Mesenchymal stem cell (in vitro differentiated cells and primary cell): Measurements from ENCODE around the gene TBXA2R.
"Not testable (repeated sequence)": the region's sequence is repeated elsewhere in the genome, so short reads cannot be mapped to it uniquely, and the experiment has no call there.

Experiments
- DNase-seq: peaks from one replicate; pipeline ENCODE4 v3.0.0-alpha.2; 2013
- H2AFZ ChIP-seq: one replicate; pipeline ENCODE4 v1.6.1; 2013; ENCODE audit warnings: low read depth, mild to moderate bottlenecking, control low read depth, inconsistent platforms, low read length, moderate library complexity
- H2AK5ac ChIP-seq: 2 replicates; pipeline ENCODE4 v1.6.1; 2013; ENCODE audit warnings: low read length, moderate library complexity, mild to moderate bottlenecking, inconsistent platforms; ENCODE audit not compliant: severe bottlenecking
- H2BK120ac ChIP-seq: one replicate; pipeline ENCODE4 v1.6.1; 2013; ENCODE audit warnings: low read depth, mild to moderate bottlenecking, inconsistent platforms, low read length, moderate library complexity
- H2BK12ac ChIP-seq, 2 experiments: one replicate each; pipeline ENCODE4 v1.6.1; 2013; ENCODE audit warnings: inconsistent platforms in 2 of 2, low read length in 2 of 2, mild to moderate bottlenecking in 2 of 2, moderate library complexity in 2 of 2, control low read depth in 1 of 2
- H2BK15ac ChIP-seq: one replicate; pipeline ENCODE4 v1.6.1; 2013; ENCODE audit warnings: mild to moderate bottlenecking, low read depth, inconsistent platforms; ENCODE audit not compliant: poor library complexity, severe bottlenecking
- H2BK5ac ChIP-seq: 2 replicates; pipeline ENCODE4 v1.6.1; 2013; ENCODE audit warnings: low read depth, mild to moderate bottlenecking, low read length, control low read depth, inconsistent platforms; ENCODE audit not compliant: poor library complexity, severe bottlenecking
- H3K14ac ChIP-seq, 2 experiments: one replicate each; pipeline ENCODE4 v1.6.1; 2013; ENCODE audit warnings: inconsistent platforms in 2 of 2, low read length in 2 of 2, control low read depth in 1 of 2, mild to moderate bottlenecking in 1 of 2, moderate library complexity in 1 of 2
- H3K18ac ChIP-seq, 2 experiments: one replicate each; pipeline ENCODE4 v1.6.1; 2013; ENCODE audit warnings: inconsistent platforms in 2 of 2, low read length in 2 of 2, control low read depth in 1 of 2, low read depth in 1 of 2, mild to moderate bottlenecking in 1 of 2
- H3K23ac ChIP-seq, 2 experiments: one replicate each; pipeline ENCODE4 v1.6.1; 2013; ENCODE audit warnings: inconsistent platforms in 2 of 2, low read length in 2 of 2, mild to moderate bottlenecking in 2 of 2, moderate library complexity in 2 of 2, control low read depth in 1 of 2
- H3K27ac ChIP-seq: 2 replicates; pipeline ENCODE4 v1.5.1; 2013; ENCODE audit warnings: mild to moderate bottlenecking, moderate library complexity, low read length, control low read depth, inconsistent platforms; ENCODE audit not compliant: poor library complexity, severe bottlenecking
- H3K27me3 ChIP-seq, 2 experiments: 2 replicates each; pipeline versions ENCODE4 v1.6.1 to v1.7.0; 2013; ENCODE audit warnings: low read length in 2 of 2, mild to moderate bottlenecking in 2 of 2, moderate library complexity in 2 of 2, control low read depth in 1 of 2, inconsistent platforms in 1 of 2; ENCODE audit not compliant: control insufficient read depth in 1 of 2, insufficient read depth in 1 of 2
- H3K36me3 ChIP-seq, 2 experiments: 2 replicates each; pipeline versions ENCODE4 v1.6.1 to v1.7.0; 2013; ENCODE audit warnings: low read length in 2 of 2, control low read depth in 1 of 2, inconsistent platforms in 1 of 2, low read depth in 1 of 2, mild to moderate bottlenecking in 1 of 2; ENCODE audit not compliant: insufficient read depth in 2 of 2, control insufficient read depth in 1 of 2
- H3K4ac ChIP-seq, 2 experiments: one replicate each; pipeline ENCODE4 v1.6.1; 2013; ENCODE audit warnings: inconsistent platforms in 2 of 2, low read length in 2 of 2, mild to moderate bottlenecking in 2 of 2, moderate library complexity in 2 of 2, control low read depth in 1 of 2, low read depth in 1 of 2
- H3K4me1 ChIP-seq: 2 replicates; pipeline ENCODE4 v1.6.1; 2013; ENCODE audit warnings: low read depth, low read length, control low read depth; ENCODE audit not compliant: control insufficient read depth, insufficient read depth
- H3K4me2 ChIP-seq: 2 replicates; pipeline ENCODE4 v1.6.1; 2013; ENCODE audit warnings: low read length, mild to moderate bottlenecking, inconsistent platforms; ENCODE audit not compliant: poor library complexity, severe bottlenecking
- H3K4me3 ChIP-seq, 2 experiments: 2 replicates each; pipeline versions ENCODE4 v1.5.1 to v1.7.0; 2013; ENCODE audit warnings: low read length in 2 of 2, mild to moderate bottlenecking in 2 of 2, control low read depth in 1 of 2, low read depth in 1 of 2; ENCODE audit not compliant: insufficient read depth in 1 of 2
- H3K79me1 ChIP-seq: replicated peaks from 2 replicates; pipeline ENCODE4 v1.6.1; 2013; ENCODE audit warnings: mild to moderate bottlenecking, control low read depth, low read length, inconsistent platforms; ENCODE audit not compliant: poor library complexity, severe bottlenecking
- H3K9ac ChIP-seq: 2 replicates; pipeline ENCODE4 v1.7.0; 2013; ENCODE audit warnings: mild to moderate bottlenecking, low read length, moderate library complexity
- H3K9me3 ChIP-seq: 2 replicates; pipeline ENCODE4 v1.7.0; 2013; ENCODE audit warnings: mild to moderate bottlenecking, low read length; ENCODE audit not compliant: control insufficient read depth
- H4K8ac ChIP-seq: one replicate; pipeline ENCODE4 v1.6.1; 2013; ENCODE audit warnings: inconsistent platforms, mild to moderate bottlenecking, low read length, moderate library complexity
- H4K91ac ChIP-seq: one replicate; pipeline ENCODE4 v1.6.1; 2013; ENCODE audit warnings: mild to moderate bottlenecking, low read length, inconsistent platforms
- WGBS: methylation state at CpG from one replicate; pipeline ENCODE4 v1.1.7; 2013; ENCODE audit warnings: mixed read lengths; 5-methylcytosine and 5-hydroxymethylcytosine counted together

TBXA2R gene

DNA sequence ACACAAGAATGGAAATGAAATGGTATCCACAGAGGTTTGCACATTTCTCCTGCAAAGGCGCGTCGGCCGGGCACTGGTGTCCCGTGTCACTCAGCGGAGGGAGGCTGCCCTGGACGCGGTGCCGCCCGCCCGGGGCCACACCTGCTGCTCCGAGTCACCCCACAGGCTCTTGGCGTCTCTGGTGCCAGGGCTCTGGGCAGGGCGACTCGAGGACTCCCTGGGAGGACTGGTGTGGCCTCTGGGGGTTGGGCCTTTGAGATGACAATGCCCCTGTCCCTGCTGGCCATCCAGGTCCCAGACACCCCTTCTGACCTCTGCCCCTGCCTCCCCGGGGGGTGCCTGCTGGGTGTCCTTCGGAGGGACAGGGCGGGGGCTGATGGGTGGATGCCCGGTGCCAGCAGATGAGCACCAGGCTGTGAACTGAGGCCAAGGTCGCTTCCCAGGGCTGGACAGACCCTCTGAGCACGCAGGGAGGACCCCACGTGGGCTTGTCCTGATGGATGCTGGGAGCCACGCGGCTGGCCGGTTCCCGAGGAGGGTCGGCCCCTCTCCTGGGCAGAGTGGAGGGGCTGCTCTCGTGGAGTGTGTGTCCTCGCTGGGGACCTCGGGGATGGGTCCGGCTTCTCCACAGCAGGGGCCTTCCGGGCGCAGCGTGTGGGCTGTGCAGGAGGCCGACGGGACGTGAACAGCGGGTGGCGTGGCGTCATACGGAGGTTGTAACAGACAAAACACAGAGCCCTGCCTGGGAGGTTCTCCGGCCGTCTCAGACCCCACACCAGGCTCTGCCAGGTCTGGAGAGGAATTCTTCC, 24.6 kb upstream of the TBXA2R start:
- no peak overlapping the region for H3K4me2 ChIP-seq
- no peak overlapping the region for H2BK120ac ChIP-seq
- no peak overlapping the region for H2BK12ac ChIP-seq
- no peak overlapping the region for H3K9ac ChIP-seq
- no peak overlapping the region for H2AK5ac ChIP-seq
- no peaks in the 10 kb centered on the region for H3K27me3 ChIP-seq
- no peak for DNase-seq
- H3K23ac ChIP-seq, result no peak overlapping the region
- no peak overlapping the region for H2BK5ac ChIP-seq
- H3K36me3 ChIP-seq, result peaks cover 26 to 61% of the 10 kb centered on the region in 2 experiments
- no peak overlapping the region for H3K14ac ChIP-seq
- no peak overlapping the region for H4K91ac ChIP-seq
- 94% methylated on average over 39 of the region's 43 CpGs for WGBS
- H3K9me3 ChIP-seq, result no peaks in the 10 kb centered on the region
- H3K4ac ChIP-seq, result no peak overlapping the region
- no peak overlapping the region for H3K4me3 ChIP-seq
- H2BK15ac ChIP-seq, result no peak overlapping the region
- no peak overlapping the region for H3K27ac ChIP-seq
- no peak overlapping the region for H3K18ac ChIP-seq
- H3K79me1 ChIP-seq, result peaks cover 32% of the 10 kb centered on the region
- no peak overlapping the region for H4K8ac ChIP-seq
- peaks cover 4% of the 10 kb centered on the region for H3K4me1 ChIP-seq
- H2AFZ ChIP-seq, result no peak overlapping the region

- H4K91ac ChIP-seq, H3K9ac ChIP-seq, H3K27ac ChIP-seq, H2BK15ac ChIP-seq, H2AK5ac ChIP-seq, H3K4ac ChIP-seq, H4K8ac ChIP-seq, H3K23ac ChIP-seq, DNase-seq, H3K9me3 ChIP-seq, H3K18ac ChIP-seq, H2AFZ ChIP-seq, H3K27me3 ChIP-seq, H3K4me2 ChIP-seq, H3K14ac ChIP-seq, H2BK120ac ChIP-seq, H2BK12ac ChIP-seq, H3K4me3 ChIP-seq, H2BK5ac ChIP-seq: not testable (repeated sequence)
- H3K4me1 ChIP-seq, result peaks cover 19% of the 10 kb centered on the region
- 85% methylated on average over 9 of the region's 9 CpGs for WGBS
- H3K79me1 ChIP-seq, result peaks cover 25% of the 10 kb centered on the region
- peaks cover 23 to 49% of the 10 kb centered on the region in 2 experiments for H3K36me3 ChIP-seq
Measured at GRCh38 chr19:3628766-3629165, 22.1 kb upstream of the TBXA2R start.

- no peaks in the 10 kb centered on the region for H3K27me3 ChIP-seq
- H3K36me3 ChIP-seq, result peaks cover 26 to 47% of the 10 kb centered on the region in 2 experiments
- H3K18ac ChIP-seq, result no peak overlapping the region
- H3K14ac ChIP-seq, result no peak overlapping the region
- peak overlapping the region; percentile 66 for H4K8ac ChIP-seq
- no peak overlapping the region for H2AFZ ChIP-seq
- H2BK15ac ChIP-seq, result no peak overlapping the region
- H3K4me3 ChIP-seq, result peak overlapping the region in 1 of 2 experiments; percentile 100
- H2BK5ac ChIP-seq, result no peak overlapping the region
- H3K4me1 ChIP-seq, result peaks cover 19% of the 10 kb centered on the region
- H3K9ac ChIP-seq, result peak overlapping the region; percentile 91
- H2BK12ac ChIP-seq, result no peak overlapping the region
- H2AK5ac ChIP-seq, result peak overlapping the region; percentile 89
- DNase-seq, result no peak
- H4K91ac ChIP-seq, result no peak overlapping the region
- no peak overlapping the region for H3K23ac ChIP-seq
- peak overlapping the region; percentile 24 for H3K4me2 ChIP-seq
- H3K79me1 ChIP-seq, result peaks cover 22% of the 10 kb centered on the region
- 77% methylated on average over 6 of the region's 7 CpGs for whole genome bisulfite sequencing
- no peak overlapping the region for H2BK120ac ChIP-seq
- H3K27ac ChIP-seq, result peak overlapping the region; percentile 4
- peak overlapping the region in 1 of 2 experiments; percentile 9 for H3K4ac ChIP-seq
- H3K9me3 ChIP-seq, result no peaks in the 10 kb centered on the region
Measured at GRCh38 chr19:3627351-3627723, 20.7 kb upstream of the TBXA2R start.

GRCh38 chr19:3626473-3627350, 20.0 kb upstream of the TBXA2R start, which contains the start of gene CACTIN:
TSS of gene CACTIN (minus strand) at chr19:3626790. CDS start at chr19:3626762, 28 bp downstream.
- Histone ChIP-seq H4K8ac (peak within 1 kb of the TSS; percentile 86), H3K27ac (peak within 1 kb of the TSS; percentile 96), H2BK120ac (peak within 1 kb of the TSS; percentile 66), H3K14ac (no peak within 1 kb of the TSS), H3K27me3 (no peaks in the 10 kb centered on the region), H3K23ac (peak within 1 kb of the TSS in 1 of 2 experiments; percentile 46), H4K91ac (peak within 1 kb of the TSS; percentile 84), H3K4me2 (peak within 1 kb of the TSS; percentile 89), H3K4ac (peak within 1 kb of the TSS; percentile 9 to 96), H3K79me1 (peaks cover 23% of the 10 kb centered on the region), H3K9me3 (no peaks in the 10 kb centered on the region), H3K9ac (peak within 1 kb of the TSS; percentile 91), H2AFZ (peak within 1 kb of the TSS; percentile 81), H3K4me1 (peaks cover 19% of the 10 kb centered on the region), H2BK5ac (peak within 1 kb of the TSS; percentile 11), H2BK12ac (peak within 1 kb of the TSS in 1 of 2 experiments; percentile 80), H3K4me3 (peak within 1 kb of the TSS; percentile 98 to 100), H2AK5ac (peak within 1 kb of the TSS; percentile 89), H3K36me3 (peaks cover 28 to 47% of the 10 kb centered on the region in 2 experiments), H2BK15ac (peak within 1 kb of the TSS; percentile 98), H3K18ac (peak within 1 kb of the TSS in 1 of 2 experiments; percentile 99)
- DNase-seq, result peak; percentile 99
- under 1% methylated on average over 64 of the region's 80 CpGs for WGBS
